BJ (cell line): ENCODE data around the gene SEPTIN8. TPM values are rescaled to one million over a fixed set of nuclear protein-coding genes. Genes with fewer than 3 reads are reported as not detected.

ENCODE experiments used
- CTCF ChIA-PET: fragments of 350-600 bp; formaldehyde crosslinking; extraction: SDS; loops from one replicate; lab custom pipeline; 2021; ENCODE audit warnings: antibody characterized with exemption, inconsistent platforms; lab: Yijun Ruan, JAX
- POLR2A ChIA-PET: fragments of 300-600 bp; sonication (Branson Sonifier 250); formaldehyde crosslinking; extraction: SDS; loops from one replicate; lab custom pipeline; 2021; ENCODE audit warnings: antibody characterized with exemption; lab: Charles Lee
- DNase-seq: peaks from one replicate; pipeline ENCODE4 v3.0.0-alpha.2; 2011; ENCODE audit warnings: low read depth
- H3K27me3 ChIP-seq: 2 replicates; pipeline ENCODE4 v1.6.0; 2011; ENCODE audit warnings: low read length; ENCODE audit not compliant: control insufficient read depth, insufficient read depth
- H3K36me3 ChIP-seq: 2 replicates; pipeline ENCODE4 v1.5.1; 2011; ENCODE audit warnings: low read length; ENCODE audit not compliant: control insufficient read depth, insufficient read depth
- H3K4me3 ChIP-seq: 2 replicates; pipeline ENCODE4 v1.5.1; 2011; ENCODE audit warnings: low read depth, mild to moderate bottlenecking, control low read depth, low read length
- CTCF ChIP-seq: IDR thresholded peaks from 2 replicates; pipeline ENCODE4 v1.5.1; 2011; ENCODE audit warnings: low read depth, mild to moderate bottlenecking, control low read depth, inconsistent platforms, low read length, moderate library complexity; ENCODE audit not compliant: insufficient read depth
- polyA minus RNA-seq: library from RNA; depleted of rRNA, polyadenylated mRNA; stranded (reverse); fragments of >200 nt; gene quantifications from 2 replicates; pipeline ENCODE4 v1.2.3, GENCODE V29; 2011; rRNA and poly(A)+ RNA removed
- polyA plus RNA-seq: library from polyadenylated mRNA; depleted of rRNA; stranded (reverse); fragments of >200 nt; gene quantifications from 2 replicates; pipeline ENCODE4 v1.2.3, GENCODE V29; 2011; rRNA removed

The SEPTIN8 gene
- polyA plus RNA-seq = 53.2 and 67.8 TPM in 2 replicates
- polyA minus RNA-seq = 26.6 and 29.7 TPM in 2 replicates

- CTCF ChIA-PET = interaction anchor here (0.6 to 2.0 kb wide), 4 partner anchors 23 to 116 kb away, joined by 3 to 5 read pairs (median 4); no protein-coding TSS in a partner anchor
These were observed at the start of gene SEPTIN8 for GRCh38 chr5:132777209-132778069. SEPTIN8 (minus strand) TSS chr5:132777239; CDS start chr5:132777137, 102 bp downstream.

GRCh38 chr5:132826424-132827082 lies 49.5 kb upstream of the SEPTIN8 start:
- no peak for TF ChIP-seq CTCF
- ChIA-PET POLR2A (no interaction called here), CTCF (interaction anchor here (1.0 to 9.4 kb wide), 2 partner anchors 8 to 59 kb away, joined by 3 to 111 read pairs; no protein-coding TSS in a partner anchor)
- no peak for DNase-seq
- peaks cover 9% of the 10 kb centered on the region for H3K36me3 ChIP-seq
- H3K27me3 ChIP-seq = no peaks in the 10 kb centered on the region
- no peak overlapping the region for H3K4me3 ChIP-seq

More at GRCh38 chr5:132777209-132778069, at the start of gene SEPTIN8:
- no peaks in the 10 kb centered on the region for H3K27me3 ChIP-seq
- no peaks in the 10 kb centered on the region for H3K36me3 ChIP-seq
- DNase-seq = no peak
- no peak for TF ChIP-seq CTCF
- peak within 1 kb of the TSS; percentile 74 for H3K4me3 ChIP-seq
- POLR2A ChIA-PET = no interaction called here

- no peak for TF ChIP-seq CTCF
- no peak overlapping the region for H3K4me3 ChIP-seq
- CTCF ChIA-PET = interaction anchor here (1.0 to 9.4 kb wide), 3 partner anchors 8 to 59 kb away, joined by 3 to 111 read pairs (median 3); no protein-coding TSS in a partner anchor
- no peaks in the 10 kb centered on the region for H3K27me3 ChIP-seq
- POLR2A ChIA-PET = no interaction called here
- peaks cover 9% of the 10 kb centered on the region for H3K36me3 ChIP-seq
- no peak for DNase-seq
These were observed 48.9 kb upstream of the SEPTIN8 start for GRCh38 chr5:132825834-132826391.

- DNase-seq = no peak
- ChIA-PET CTCF (interaction anchor here (1.0 to 9.4 kb wide), 3 partner anchors 10 to 60 kb away, joined by 3 to 111 read pairs (median 5); no protein-coding TSS in a partner anchor), POLR2A (no interaction called here)
- Histone ChIP-seq H3K4me3 (no peak overlapping the region), H3K36me3 (peaks cover 9% of the 10 kb centered on the region), H3K27me3 (no peaks in the 10 kb centered on the region)
- TF ChIP-seq CTCF = no peak
These were observed 48.2 kb upstream of the SEPTIN8 start for GRCh38 chr5:132825033-132825833.
